ENCODE measurements around the gene EEIG1. TPM values are rescaled to one million over a fixed set of nuclear protein-coding genes. Genes with fewer than 3 reads are reported as not detected.
A peak's percentile ranks its signal among the peaks of the same experiment; 100 is the strongest.

EEIG1 gene
- total and polyA plus RNA-seq, 10 of the 15 experiments (the other 5 are each of a cell fraction or from before 2014, with no cell fraction given): 1.2 to 75.9 (median 9.0) TPM

- ATAC-seq (peak; percentile 31; the same call in 1 of the 3 replicates), DNase-seq (ENCODE audit: low read depth, low spot score) (no peak), FAIRE-seq (no peak)
- no peaks in the 10 kb centered on the region; a peak in 1 of 4 replicates for H3K27me3 ChIP-seq (replicated peaks in 1 of 2; ENCODE audit: control insufficient read depth in 2 of 2, insufficient read depth in 2 of 2, low read length in 1 of 2)
- intact Hi-C loops (cut with micrococcal nuclease; ENCODE audit: unreplicated experiment): no loop called here
- ChIA-PET SMC1A (ENCODE audit: uncharacterized antibody, unreplicated experiment) (interaction anchor here (1.1 kb wide), 1 partner anchor 19 kb away, joined by 3 read pairs; no protein-coding TSS in a partner anchor), CTCF (interaction anchor here (0.9 to 2.9 kb wide), 6 partner anchors 8 to 94 kb away, joined by 3 to 13 read pairs (median 4); no protein-coding TSS in a partner anchor), RAD21 (ENCODE audit: unreplicated experiment) (interaction anchor here (0.7 to 1.4 kb wide), 3 partner anchors 12 to 77 kb away, joined by 3 to 5 read pairs (median 3); no protein-coding TSS in a partner anchor), POLR2A (no interaction called here)
- peak; percentile 16; the same call in 1 of the 2 replicates for TF ChIP-seq SMC3 (IDR thresholded peaks at IDR 0.05; ENCODE audit: borderline replicate concordance, low read length)
- TF ChIP-seq RAD21 (IDR thresholded peaks at IDR 0.05; ENCODE audit: insufficient read depth, low read depth, low read length): 0 out of 2 replicates have a peak, but pooled peaks have one; percentile 21
- TF ChIP-seq, protein P1, sequence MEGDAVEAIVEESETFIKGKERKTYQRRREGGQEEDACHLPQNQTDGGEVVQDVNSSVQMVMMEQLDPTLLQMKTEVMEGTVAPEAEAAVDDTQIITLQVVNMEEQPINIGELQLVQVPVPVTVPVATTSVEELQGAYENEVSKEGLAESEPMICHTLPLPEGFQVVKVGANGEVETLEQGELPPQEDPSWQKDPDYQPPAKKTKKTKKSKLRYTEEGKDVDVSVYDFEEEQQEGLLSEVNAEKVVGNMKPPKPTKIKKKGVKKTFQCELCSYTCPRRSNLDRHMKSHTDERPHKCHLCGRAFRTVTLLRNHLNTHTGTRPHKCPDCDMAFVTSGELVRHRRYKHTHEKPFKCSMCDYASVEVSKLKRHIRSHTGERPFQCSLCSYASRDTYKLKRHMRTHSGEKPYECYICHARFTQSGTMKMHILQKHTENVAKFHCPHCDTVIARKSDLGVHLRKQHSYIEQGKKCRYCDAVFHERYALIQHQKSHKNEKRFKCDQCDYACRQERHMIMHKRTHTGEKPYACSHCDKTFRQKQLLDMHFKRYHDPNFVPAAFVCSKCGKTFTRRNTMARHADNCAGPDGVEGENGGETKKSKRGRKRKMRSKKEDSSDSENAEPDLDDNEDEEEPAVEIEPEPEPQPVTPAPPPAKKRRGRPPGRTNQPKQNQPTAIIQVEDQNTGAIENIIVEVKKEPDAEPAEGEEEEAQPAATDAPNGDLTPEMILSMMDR (IDR thresholded peaks at IDR 0.05 in 2 of 3, conservative IDR thresholded peaks at IDR 0.05 in 1 of 3; ENCODE audit: control insufficient read depth in 2 of 3, extremely low read depth in 1 of 3, insufficient read depth in 1 of 3, low read depth in 3 of 3, low read length in 3 of 3): peak; percentile 20 to 37 (median 28); a peak in 2 of 6 replicates
- TF ChIP-seq SREBF2 (IDR thresholded peaks at IDR 0.05; ENCODE audit: low read length): no peak
- TF ChIP-seq CHD1 (IDR thresholded peaks at IDR 0.05; ENCODE audit: low read depth, low read length): no peak
- in situ Hi-C loops (cut with MboI): no loop called here
- no TSS peak for BruUV-seq (replicated peaks)
- H3K36me3 ChIP-seq (ENCODE audit: control insufficient read depth in 2 of 2, insufficient read depth in 2 of 2, low read length in 1 of 2): no peaks in the 10 kb centered on the region
- no peaks in the 10 kb centered on the region for H4K20me1 ChIP-seq (ENCODE audit: control insufficient read depth, insufficient read depth)
- H2AFZ ChIP-seq (ENCODE audit: control insufficient read depth, low read depth, low read length): no peak overlapping the region
- no peak overlapping the region for H3K4me2 ChIP-seq (ENCODE audit: control insufficient read depth, insufficient read depth)
- no peak overlapping the region for H3K27ac ChIP-seq (ENCODE audit: control insufficient read depth, insufficient read depth)
- no peak overlapping the region for H3K4me3 ChIP-seq
- H3K79me2 ChIP-seq (ENCODE audit: control insufficient read depth, insufficient read depth, low read length): no peaks in the 10 kb centered on the region
- no peaks in the 10 kb centered on the region for H3K9me3 ChIP-seq (replicated peaks; ENCODE audit: control insufficient read depth, insufficient read depth, low read length)
- H3K4me1 ChIP-seq (ENCODE audit: control insufficient read depth, insufficient read depth, low read length): peaks cover 9% of the 10 kb centered on the region
- H3K9ac ChIP-seq (ENCODE audit: control insufficient read depth, insufficient read depth, low read length): no peak overlapping the region
- WGBS (ENCODE audit: insufficient coverage, insufficient replicate concordance, low lambda C conversion rate, missing lambda C conversion rate): 82% methylated on average over 4 of the region's 4 CpGs
Measured at GRCh38 chr9:128020692-128021091, 39.9 kb upstream of the EEIG1 start.
